Tibial nerve (tissue), 4 donors: ENCODE data around the gene C9. TPM values are rescaled to one million over a fixed set of nuclear protein-coding genes. Genes with fewer than 3 reads are reported as not detected.
"Not testable (repeated sequence)": the region's sequence is repeated elsewhere in the genome, so short reads cannot be mapped to it uniquely, and the experiment has no call there.

Experiments used
- DNase-seq, 2 donors: peaks; one replicate each; pipeline ENCODE4 v3.0.0-alpha.2; 2019; ENCODE audit warnings: low spot score in 2 of 2
- H3K27ac ChIP-seq, 4 donors: fragments of 200-600 bp; sonication (generic) in 3 of 4; one replicate each; pipeline ENCODE4 v1.5.1; 2017 to 2019; ENCODE audit warnings: mild to moderate bottlenecking in 1 of 4
- H3K27me3 ChIP-seq, 2 donors: fragments of 200-600 bp; sonication (generic) in 1 of 2; one replicate each; pipeline versions ENCODE4 v1.5.1 to v1.6.0; 2017 to 2019
- H3K36me3 ChIP-seq, 3 donors: fragments of 200-600 bp; sonication (generic); one replicate each; pipeline ENCODE4 v1.5.1; 2018 to 2019
- H3K4me1 ChIP-seq, 4 donors: fragments of 200-600 bp; sonication (generic) in 3 of 4; one replicate each; pipeline ENCODE4 v1.5.1; 2017 to 2019
- H3K4me3 ChIP-seq, 4 donors: fragments of 200-600 bp; sonication (generic) in 3 of 4; one replicate each; pipeline ENCODE4 v1.5.1; 2017 to 2019; ENCODE audit warnings: mild to moderate bottlenecking in 1 of 4, moderate library complexity in 1 of 4
- H3K9me3 ChIP-seq, 4 donors: fragments of 200-600 bp; sonication (generic) in 3 of 4; one replicate each; pipeline ENCODE4 v1.5.1; 2017 to 2019
- EP300 ChIP-seq, 2 donors: sonication (generic); formaldehyde crosslinking; IDR thresholded peaks; one replicate each; pipeline ENCODE4 v1.6.1; 2017; ENCODE audit warnings: antibody characterized with exemption in 2 of 2, mild to moderate bottlenecking in 1 of 2
- POLR2A ChIP-seq, 2 donors: fragments of 450-650 bp; IDR thresholded peaks; one replicate each; pipeline ENCODE4 v1.6.1; 2017; ENCODE audit warnings: antibody characterized with exemption in 2 of 2, mild to moderate bottlenecking in 2 of 2, moderate library complexity in 2 of 2
- WGBS, 2 donors: methylation state at CpG; one replicate each; pipeline ENCODE4 v1.1.5; 2018; 5-methylcytosine and 5-hydroxymethylcytosine counted together
- total RNA-seq, 4 donors: library from RNA; depleted of rRNA; stranded (reverse); fragments of >200 nt; gene quantifications; one replicate each; pipeline ENCODE4 v1.1.0, GENCODE V29; 2016
- TF ChIP-seq, protein P1 (sequence below), 5 experiments: fragments of 200-600 bp in 3 of 5; fragments of 450-650 bp in 2 of 5; sonication (generic) in 3 of 5; IDR thresholded peaks; one replicate each; pipeline ENCODE4 v1.5.1; 2016 to 2019; ENCODE audit warnings: antibody characterized with exemption in 5 of 5, mild to moderate bottlenecking in 3 of 5, moderate library complexity in 2 of 5

Gene C9
- total RNA-seq, 4 donors from 2014 or later, result not detected

DNA sequence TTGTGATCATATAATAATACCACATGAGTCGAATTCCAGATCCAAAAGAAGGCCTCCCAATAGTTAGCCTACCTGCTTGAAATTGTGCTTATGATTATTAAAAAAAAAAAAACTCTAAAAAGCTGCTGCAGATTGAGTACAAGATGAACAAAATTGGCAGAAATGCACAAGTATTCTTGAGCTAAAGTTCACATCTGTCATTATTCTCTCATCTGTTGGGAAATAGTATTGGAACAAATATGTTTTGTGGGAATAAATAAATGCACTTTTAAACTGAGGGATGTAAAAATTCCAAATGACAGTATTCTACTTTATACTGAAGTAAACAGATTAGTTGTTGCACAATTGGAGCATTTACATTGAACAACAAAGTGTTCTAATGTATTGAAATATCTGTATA is 44.7 kb upstream of the C9 start:
- WGBS, 2 donors, result 61 to 68% methylated on average over 1 of the region's 1 CpG

DNA sequence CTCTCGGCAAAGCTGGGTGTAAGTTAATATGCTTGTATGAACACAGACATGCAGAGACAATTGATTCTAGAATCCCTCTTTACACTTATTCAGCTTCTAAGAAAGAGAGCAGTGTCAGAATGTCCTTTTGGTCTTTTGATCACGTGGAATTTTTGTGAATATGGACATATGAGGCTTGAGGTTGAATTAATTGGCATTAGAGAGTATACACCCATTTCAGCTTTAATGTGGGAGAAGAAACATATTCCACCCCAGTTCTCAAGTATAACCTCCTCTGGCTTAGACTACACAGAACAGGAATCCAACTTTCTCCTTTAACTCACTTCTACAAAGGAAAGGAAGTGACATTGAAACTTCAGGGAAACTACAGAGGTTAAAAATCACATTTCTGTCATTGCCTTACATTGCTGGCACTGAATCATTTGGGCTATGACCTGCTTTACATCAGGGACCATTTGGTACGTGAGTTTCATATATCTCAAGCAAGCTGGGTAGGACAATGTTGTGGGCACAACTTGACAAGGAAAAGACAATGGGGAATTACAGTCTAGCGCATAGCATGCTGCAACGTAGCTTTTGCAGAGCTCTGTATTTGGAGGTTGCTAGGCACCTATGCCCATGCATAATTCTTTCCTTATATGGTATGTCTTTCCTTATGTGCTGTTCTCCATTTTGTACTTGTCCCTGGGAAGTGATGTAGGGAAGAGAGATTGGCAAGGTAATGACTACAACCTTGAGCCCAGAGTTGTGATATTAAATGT is 41.0 kb upstream of the C9 start:
- WGBS, 2 donors, result 37 to 48% methylated on average over 5 of the region's 5 CpGs

More for the DNA sequence above, 44.7 kb upstream of the C9 start:
- no peaks in the 10 kb centered on the region for H3K9me3 ChIP-seq
- H3K27me3 ChIP-seq, result no peaks in the 10 kb centered on the region
- peaks cover 0 to 66% (median 21%) of the 10 kb centered on the region in 4 donors for H3K4me1 ChIP-seq
- DNase-seq, result no peak
- TF ChIP-seq, protein P1, sequence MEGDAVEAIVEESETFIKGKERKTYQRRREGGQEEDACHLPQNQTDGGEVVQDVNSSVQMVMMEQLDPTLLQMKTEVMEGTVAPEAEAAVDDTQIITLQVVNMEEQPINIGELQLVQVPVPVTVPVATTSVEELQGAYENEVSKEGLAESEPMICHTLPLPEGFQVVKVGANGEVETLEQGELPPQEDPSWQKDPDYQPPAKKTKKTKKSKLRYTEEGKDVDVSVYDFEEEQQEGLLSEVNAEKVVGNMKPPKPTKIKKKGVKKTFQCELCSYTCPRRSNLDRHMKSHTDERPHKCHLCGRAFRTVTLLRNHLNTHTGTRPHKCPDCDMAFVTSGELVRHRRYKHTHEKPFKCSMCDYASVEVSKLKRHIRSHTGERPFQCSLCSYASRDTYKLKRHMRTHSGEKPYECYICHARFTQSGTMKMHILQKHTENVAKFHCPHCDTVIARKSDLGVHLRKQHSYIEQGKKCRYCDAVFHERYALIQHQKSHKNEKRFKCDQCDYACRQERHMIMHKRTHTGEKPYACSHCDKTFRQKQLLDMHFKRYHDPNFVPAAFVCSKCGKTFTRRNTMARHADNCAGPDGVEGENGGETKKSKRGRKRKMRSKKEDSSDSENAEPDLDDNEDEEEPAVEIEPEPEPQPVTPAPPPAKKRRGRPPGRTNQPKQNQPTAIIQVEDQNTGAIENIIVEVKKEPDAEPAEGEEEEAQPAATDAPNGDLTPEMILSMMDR (IDR thresholded peaks at IDR 0.05), result no peak
- TF ChIP-seq EP300 (IDR thresholded peaks at IDR 0.05) (no peak), POLR2A (IDR thresholded peaks at IDR 0.05) (no peak)
- peak overlapping the region in 2 of 4 donors; percentile 35 to 73 for H3K27ac ChIP-seq
- no peak overlapping the region for H3K4me3 ChIP-seq
- H3K36me3 ChIP-seq, result no peaks in the 10 kb centered on the region

DNA sequence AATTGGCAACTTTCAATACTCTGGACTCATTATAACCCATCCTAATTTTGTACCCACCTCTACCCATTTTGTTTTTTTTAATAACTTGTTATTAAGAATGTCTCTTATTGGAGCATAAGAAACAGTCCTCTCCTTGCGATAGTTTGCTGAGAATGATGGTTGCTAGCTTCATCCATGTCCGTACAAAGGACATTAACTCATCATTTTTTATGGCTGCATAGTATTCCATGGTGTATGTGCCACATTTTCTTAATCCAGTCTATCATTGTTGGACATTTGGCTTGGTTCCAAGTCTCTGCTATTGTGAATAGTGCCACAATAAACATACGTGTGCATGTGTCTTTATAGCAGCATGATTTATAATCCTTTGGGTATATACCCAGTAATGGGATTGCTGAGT is 39.5 kb upstream of the C9 start:
- not testable (repeated sequence) for DNase-seq, H3K36me3 ChIP-seq, H3K9me3 ChIP-seq, H3K4me3 ChIP-seq, H3K27me3 ChIP-seq
- 87 to 89% methylated on average over 3 of the region's 3 CpGs for WGBS, 2 donors
- peaks cover 0 to 63% (median 17%) of the 10 kb centered on the region in 4 donors for H3K4me1 ChIP-seq
- H3K27ac ChIP-seq, result peak overlapping the region in 1 of 4 donors; percentile 28

More for the DNA sequence above, 41.0 kb upstream of the C9 start:
- Histone ChIP-seq H3K4me3 (no peak overlapping the region), H3K9me3 (no peaks in the 10 kb centered on the region), H3K27me3 (no peaks in the 10 kb centered on the region), H3K36me3 (no peaks in the 10 kb centered on the region), H3K27ac (peak overlapping the region in 1 of 4 donors; percentile 34), H3K4me1 (peaks cover 0 to 62% (median 13%) of the 10 kb centered on the region in 4 donors)
- TF ChIP-seq EP300 (IDR thresholded peaks at IDR 0.05), result no peak
- no peak for TF ChIP-seq POLR2A (IDR thresholded peaks at IDR 0.05)
- TF ChIP-seq, protein P1 (IDR thresholded peaks at IDR 0.05), result no peak
- DNase-seq, result no peak

DNA sequence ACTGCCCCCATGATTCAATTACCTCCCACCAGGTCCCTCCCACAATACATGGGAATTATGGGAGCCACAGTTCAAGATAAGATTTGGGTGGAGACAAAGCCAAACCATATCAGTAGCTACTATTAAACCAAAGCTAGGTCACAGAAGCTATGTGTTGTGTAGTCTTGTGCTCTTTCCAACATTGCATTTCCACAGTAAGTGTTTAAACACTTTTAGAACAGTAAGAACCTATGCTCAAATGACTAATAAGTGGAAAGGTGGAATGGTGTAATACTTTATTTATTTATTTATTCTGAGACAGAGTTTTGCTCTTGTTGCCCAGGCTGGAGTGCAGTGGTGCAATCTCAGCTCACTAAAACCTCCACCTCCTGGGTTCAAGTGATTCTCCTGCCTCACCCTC is 37.8 kb upstream of the C9 start:
- not testable (repeated sequence) for H3K27me3 ChIP-seq, H3K9me3 ChIP-seq, H3K4me3 ChIP-seq, H3K36me3 ChIP-seq, DNase-seq
- H3K27ac ChIP-seq, result peak overlapping the region in 1 of 4 donors; percentile 72
- peaks cover 0 to 61% (median 19%) of the 10 kb centered on the region in 4 donors for H3K4me1 ChIP-seq

DNA sequence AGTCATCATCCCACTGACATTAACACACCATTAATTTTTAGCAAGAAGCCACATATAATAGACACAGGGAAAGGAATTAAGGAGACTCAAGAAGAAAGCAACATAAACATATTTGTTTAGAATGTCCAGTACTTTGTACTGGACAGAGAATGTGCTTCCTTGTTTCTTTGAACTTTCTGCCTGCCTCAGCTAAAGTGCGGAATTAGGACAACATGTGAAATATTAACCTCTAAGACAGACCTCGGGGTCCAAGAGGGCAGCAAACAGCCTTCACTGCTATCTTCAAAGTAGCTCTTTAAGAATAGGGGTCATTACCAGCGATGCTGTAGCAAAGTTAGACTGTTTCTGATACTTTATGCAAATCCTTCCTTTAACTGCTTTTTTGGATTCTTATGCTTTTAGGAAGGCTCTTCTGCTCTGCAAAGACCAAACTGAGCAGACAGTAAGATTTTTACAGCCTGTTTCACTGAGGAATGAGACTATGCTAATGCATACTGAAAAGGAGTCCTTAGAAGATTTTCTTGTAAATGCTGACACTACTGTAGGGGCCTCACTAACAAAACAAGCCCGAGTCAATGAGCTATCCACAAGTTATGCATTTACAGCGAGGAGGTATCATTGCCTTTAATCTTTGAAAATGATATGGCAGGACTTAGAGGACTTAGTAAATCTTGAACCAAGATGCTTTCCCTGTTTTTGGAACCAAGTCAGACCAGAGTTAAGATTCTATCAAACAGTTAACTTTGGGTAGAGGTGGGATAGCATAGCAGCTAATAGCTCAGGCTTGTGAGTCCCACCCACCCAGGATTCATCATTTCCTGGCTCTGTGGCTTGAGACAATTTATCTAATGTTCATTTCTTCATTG is 36.7 kb upstream of the C9 start:
- H3K27me3 ChIP-seq, result no peaks in the 10 kb centered on the region
- H3K9me3 ChIP-seq, result no peaks in the 10 kb centered on the region
- no peak overlapping the region for H3K4me3 ChIP-seq
- WGBS, 2 donors, result 38 to 45% methylated on average over 5 of the region's 5 CpGs
- TF ChIP-seq EP300 (IDR thresholded peaks at IDR 0.05), result peak in 1 of 2 donors; percentile 21
- TF ChIP-seq POLR2A (IDR thresholded peaks at IDR 0.05), result no peak
- peak overlapping the region in 2 of 4 donors; percentile 78 to 91 for H3K27ac ChIP-seq
- H3K4me1 ChIP-seq, result peaks cover 0 to 68% (median 19%) of the 10 kb centered on the region in 4 donors
- H3K36me3 ChIP-seq, result no peaks in the 10 kb centered on the region
- DNase-seq, result no peak

DNA sequence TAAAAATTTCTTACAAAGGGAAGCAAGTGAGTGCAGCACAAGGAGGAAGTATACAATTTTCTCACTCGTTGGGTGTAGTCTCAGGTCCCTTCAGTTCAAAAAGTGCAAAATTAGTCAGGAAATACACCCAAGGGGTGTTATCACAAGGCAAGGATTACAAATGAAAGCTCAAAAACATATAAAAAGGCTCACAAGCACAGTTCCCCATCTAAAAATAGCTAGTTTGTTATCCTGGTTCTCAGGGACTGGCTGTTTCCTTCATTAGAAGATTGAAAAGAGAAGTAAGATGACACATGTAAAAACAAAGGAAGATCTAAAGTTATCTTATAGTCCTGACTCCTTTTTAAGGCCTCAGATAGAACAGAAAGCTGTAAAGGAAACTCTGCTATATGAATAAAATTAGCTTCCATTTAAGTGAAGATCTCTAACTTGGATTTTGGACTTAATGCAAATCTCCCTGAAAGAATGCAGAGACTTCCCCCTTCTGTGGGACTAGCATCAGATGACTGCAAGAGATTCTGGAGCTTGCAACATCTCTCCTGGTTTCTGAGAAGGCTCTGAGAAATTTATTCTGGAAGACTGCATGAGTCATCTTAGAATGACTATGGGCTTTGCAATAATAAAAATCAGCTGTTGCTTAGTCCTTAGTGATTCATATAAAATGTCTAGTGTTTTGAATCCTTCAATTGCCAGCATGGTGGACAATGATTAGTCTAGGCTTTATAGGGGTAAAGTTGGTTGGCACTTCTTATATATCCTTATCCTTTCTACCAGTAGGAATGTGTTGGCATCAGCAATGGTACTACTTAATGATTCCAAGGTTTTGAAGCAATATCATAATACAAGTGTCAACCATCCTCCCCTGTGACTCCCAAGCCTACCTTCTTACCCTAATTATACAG is 35.1 kb upstream of the C9 start:
- Histone ChIP-seq H3K27me3 (no peaks in the 10 kb centered on the region), H3K36me3 (no peaks in the 10 kb centered on the region), H3K4me3 (no peak overlapping the region), H3K4me1 (peaks cover 0 to 70% (median 23%) of the 10 kb centered on the region in 4 donors), H3K9me3 (no peaks in the 10 kb centered on the region), H3K27ac (peak overlapping the region; percentile 61 to 91 (median 70))
- 59 to 77% methylated on average over 1 of the region's 1 CpG for WGBS, 2 donors
- no peak for TF ChIP-seq POLR2A (IDR thresholded peaks at IDR 0.05)
- TF ChIP-seq, protein P1 (IDR thresholded peaks at IDR 0.05), result no peak
- TF ChIP-seq EP300 (IDR thresholded peaks at IDR 0.05), result peak; percentile 47 to 89
- DNase-seq, result peak in 1 of 2 donors; percentile 66
